PC-3 (cell line): ENCODE measurements around the gene MARK3. TPM values are rescaled to one million over a fixed set of nuclear protein-coding genes. Genes with fewer than 3 reads are reported as not detected.

ENCODE experiments used
- ATAC-seq: fragments of 200-7000 bp; cut with Tn5 transposase; 2 replicates; pipeline ENCODE4 v1.9.1; 2020; ENCODE audit warnings: mild to moderate bottlenecking, moderate library complexity
- BruUV-seq: library from RNA; stranded (reverse); fragments of 400-500 nt; replicated peaks from 2 replicates; lab custom pipeline; 2021; lab: Mats Ljungman, UMichigan
- CTCF ChIA-PET: fragments of 300-600 bp; sonication (Branson Sonifier 250); formaldehyde crosslinking; loops from one replicate; lab custom pipeline; 2022; ENCODE audit warnings: antibody characterized with exemption; lab: Charles Lee
- POLR2A ChIA-PET: fragments of 300-600 bp; sonication (Branson Sonifier 250); formaldehyde crosslinking; loops from one replicate; lab custom pipeline; 2022; ENCODE audit warnings: antibody characterized with exemption; ENCODE audit not compliant: unreplicated experiment; lab: Charles Lee
- DNase-seq: peaks from one replicate; pipeline ENCODE4 v3.0.0-alpha.2; 2015
- H2AFZ ChIP-seq: fragments of 300-600 bp; sonication (generic); 2 replicates; pipeline ENCODE4 v1.6.0; 2016; ENCODE audit warnings: antibody characterized with exemption, low read length
- H3F3A ChIP-seq: fragments of 300-600 bp; sonication (generic); one replicate; pipeline ENCODE4 v1.6.0; 2017; ENCODE audit warnings: antibody characterized with exemption, low read length, control low read depth, mild to moderate bottlenecking; ENCODE audit not compliant: unreplicated experiment
- H3K27ac ChIP-seq: fragments of 300-600 bp; sonication (generic); 2 replicates; pipeline ENCODE4 v1.5.1; 2016; ENCODE audit warnings: mild to moderate bottlenecking, low read length
- H3K27me3 ChIP-seq: fragments of 300-600 bp; sonication (generic); 2 replicates; pipeline ENCODE4 v1.6.1; 2016; ENCODE audit warnings: low read length, mixed read lengths
- H3K36me3 ChIP-seq: fragments of 300-600 bp; sonication (generic); 2 replicates; pipeline ENCODE4 v1.6.1; 2016; ENCODE audit warnings: low read depth, mixed run types, low read length, mixed read lengths
- H3K4me1 ChIP-seq: fragments of 300-600 bp; sonication (generic); 2 replicates; pipeline ENCODE4 v1.5.1; 2016; ENCODE audit warnings: low read length; ENCODE audit not compliant: insufficient read depth
- H3K4me2 ChIP-seq: fragments of 300-600 bp; sonication (generic); 2 replicates; pipeline ENCODE4 v1.6.0; 2016; ENCODE audit warnings: low read length
- H3K4me3 ChIP-seq: fragments of 300-600 bp; sonication (generic); 2 replicates; pipeline ENCODE4 v1.5.1; 2016; ENCODE audit warnings: mild to moderate bottlenecking, low read length, mixed read lengths
- H3K79me2 ChIP-seq: fragments of 300-600 bp; sonication (generic); 2 replicates; pipeline ENCODE4 v1.6.1; 2017; ENCODE audit warnings: low read length, mixed read lengths
- H3K9ac ChIP-seq: fragments of 300-600 bp; sonication (generic); 2 replicates; pipeline ENCODE4 v1.6.0; 2016; ENCODE audit warnings: mild to moderate bottlenecking, low read length
- H3K9me2 ChIP-seq: fragments of 300-600 bp; sonication (generic); replicated peaks from 2 replicates; pipeline ENCODE4 v1.6.1; 2016; ENCODE audit warnings: mixed run types, low read length, mixed read lengths
- H3K9me3 ChIP-seq: fragments of 300-600 bp; sonication (generic); 2 replicates; pipeline ENCODE4 v1.6.1; 2016; ENCODE audit warnings: low read length, mixed read lengths
- H4K20me1 ChIP-seq: fragments of 300-600 bp; sonication (generic); 2 replicates; pipeline ENCODE4 v1.6.1; 2016; ENCODE audit warnings: low read length, mixed read lengths
- CTCF ChIP-seq: fragments of 300-600 bp; sonication (generic); conservative IDR thresholded peaks from 2 replicates; pipeline ENCODE4 v1.5.1; 2017; ENCODE audit warnings: antibody characterized with exemption, low read depth, mild to moderate bottlenecking, low read length
- EZH2 ChIP-seq: fragments of 300-600 bp; sonication (generic); IDR thresholded peaks from one replicate; pipeline ENCODE4 v1.6.1; 2017; ENCODE audit warnings: antibody characterized with exemption, mild to moderate bottlenecking, low read length; ENCODE audit not compliant: unreplicated experiment
- EZH2phosphoT487 ChIP-seq: fragments of 300-600 bp; sonication (generic); IDR thresholded peaks from 2 replicates; pipeline ENCODE4 v1.6.1; 2018; ENCODE audit warnings: mild to moderate bottlenecking, antibody characterized with exemption, low read length, borderline replicate concordance
- intact Hi-C: fragments of 100-400 bp; cut with micrococcal nuclease; formaldehyde crosslinking; loops from 2 replicates; pipeline ENCODE4 v1.9.0; 2023
- total RNA-seq: library from RNA; depleted of rRNA; stranded (reverse); fragments of >200 nt; gene quantifications from 2 replicates; pipeline ENCODE4 v1.2.3, GENCODE V29; 2014

MARK3 gene
- total RNA-seq, 1 experiment from 2014 or later: 69.9 TPM

- DNase-seq (no peak), ATAC-seq (no peak)
- Histone ChIP-seq H4K20me1 (no peaks in the 10 kb centered on the region), H2AFZ (no peak overlapping the region), H3K4me2 (no peak overlapping the region), H3K27ac (peak overlapping the region; percentile 96; the same call in 1 of the 2 replicates), H3K36me3 (no peaks in the 10 kb centered on the region; the same call in 1 of the 2 replicates), H3K9me2 (no peaks in the 10 kb centered on the region), H3K9ac (no peak overlapping the region), H3K79me2 (no peaks in the 10 kb centered on the region), H3K27me3 (no peaks in the 10 kb centered on the region), H3K4me1 (peaks cover 47% of the 10 kb centered on the region), H3K4me3 (no peak overlapping the region), H3F3A (no peaks in the 10 kb centered on the region), H3K9me3 (no peaks in the 10 kb centered on the region)
- no peak for TF ChIP-seq CTCF
- no peak for TF ChIP-seq EZH2
- TF ChIP-seq EZH2phosphoT487: no peak
- ChIA-PET CTCF (no interaction called here), POLR2A (interaction anchor here (0.5 to 0.6 kb wide), 2 partner anchors 96 to 119 kb away, joined by 3 read pairs; no protein-coding TSS in a partner anchor)
- intact Hi-C loops: no loop called here
- no TSS peak for BruUV-seq
These were observed 153.3 kb downstream of the MARK3 start for GRCh38 chr14:103538291-103539055.

- Histone ChIP-seq H4K20me1 (no peaks in the 10 kb centered on the region), H3K9ac (no peak overlapping the region), H3K4me2 (peak overlapping the region; percentile 47), H3K27me3 (no peaks in the 10 kb centered on the region), H3F3A (no peaks in the 10 kb centered on the region), H3K36me3 (no peaks in the 10 kb centered on the region; the same call in 1 of the 2 replicates), H2AFZ (no peak overlapping the region), H3K79me2 (no peaks in the 10 kb centered on the region), H3K4me1 (peaks cover 47% of the 10 kb centered on the region), H3K9me2 (no peaks in the 10 kb centered on the region), H3K4me3 (no peak overlapping the region), H3K9me3 (no peaks in the 10 kb centered on the region), H3K27ac (peak overlapping the region; percentile 96)
- no peak for ATAC-seq
- BruUV-seq: TSS peak; percentile 90
- DNase-seq: peak; percentile 34
- CTCF ChIA-PET: no interaction called here
- TF ChIP-seq EZH2phosphoT487 (no peak), EZH2 (no peak), CTCF (no peak; the same call in 1 of the 2 replicates)
- POLR2A ChIA-PET: interaction anchor here (0.6 kb wide), 1 partner anchor 119 kb away, joined by 3 read pairs; no protein-coding TSS in a partner anchor
- intact Hi-C loops: no loop called here
These were observed 154.0 kb downstream of the MARK3 start for GRCh38 chr14:103539056-103539825.
